ENCODE results near the gene UPK3BL1.
"Not testable (repeated sequence)": the region's sequence is repeated elsewhere in the genome, so short reads cannot be mapped to it uniquely, and the experiment has no call there.

UPK3BL1 gene

GRCh38 chr7:102592477-102593019 lies 50.0 kb downstream of the UPK3BL1 start:
- DNase-seq (ENCODE audit: insufficient read length, low spot score); FAIRE-seq: not testable (repeated sequence)

GRCh38 chr7:102589857-102590256 lies 52.7 kb downstream of the UPK3BL1 start:
- FAIRE-seq; DNase-seq (ENCODE audit: insufficient read length, low spot score): not testable (repeated sequence)

All from HTR-8/SVneo (cell line).